Erythroblast (primary cell): Measurements from ENCODE around the gene ACVR1B.

ENCODE experiments used
- GATA1 ChIP-seq: IDR thresholded peaks from 2 replicates; pipeline ENCODE4 v1.6.1; 2011; ENCODE audit warnings: low read depth, mild to moderate bottlenecking, control low read depth, low read length, moderate library complexity
- POLR2A ChIP-seq: IDR thresholded peaks from 2 replicates; pipeline ENCODE4 v1.6.1; 2011; ENCODE audit warnings: mild to moderate bottlenecking, low read length

GRCh38 chr12:51910168-51910567 lies 41.3 kb upstream of the ACVR1B start:
- TF ChIP-seq POLR2A, result no peak
- TF ChIP-seq GATA1, result no peak
